ENCODE results near the gene TRAF2.

DNA sequence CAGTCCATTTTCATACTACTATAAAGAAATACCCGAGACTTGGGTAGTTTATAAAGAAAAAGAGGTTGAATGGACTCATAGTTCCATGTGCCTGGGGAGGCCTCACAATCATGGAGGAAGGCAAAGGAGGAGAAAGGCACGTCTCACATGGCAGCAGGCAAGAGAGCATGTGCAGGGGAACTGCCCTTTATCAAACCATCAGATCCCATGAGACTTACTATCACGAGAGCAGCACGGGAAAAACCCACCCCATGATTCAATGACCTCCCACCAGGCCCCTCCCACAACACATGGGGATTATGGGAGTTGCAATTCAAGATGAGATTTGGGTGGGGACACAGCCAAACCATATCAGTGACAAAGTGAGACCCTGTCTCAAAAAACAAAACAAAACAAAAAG is 19.9 kb downstream of the TRAF2 start:
- TF ChIP-seq POLR2A (IDR thresholded peaks at IDR 0.05): no peak
- TF ChIP-seq, protein P1, sequence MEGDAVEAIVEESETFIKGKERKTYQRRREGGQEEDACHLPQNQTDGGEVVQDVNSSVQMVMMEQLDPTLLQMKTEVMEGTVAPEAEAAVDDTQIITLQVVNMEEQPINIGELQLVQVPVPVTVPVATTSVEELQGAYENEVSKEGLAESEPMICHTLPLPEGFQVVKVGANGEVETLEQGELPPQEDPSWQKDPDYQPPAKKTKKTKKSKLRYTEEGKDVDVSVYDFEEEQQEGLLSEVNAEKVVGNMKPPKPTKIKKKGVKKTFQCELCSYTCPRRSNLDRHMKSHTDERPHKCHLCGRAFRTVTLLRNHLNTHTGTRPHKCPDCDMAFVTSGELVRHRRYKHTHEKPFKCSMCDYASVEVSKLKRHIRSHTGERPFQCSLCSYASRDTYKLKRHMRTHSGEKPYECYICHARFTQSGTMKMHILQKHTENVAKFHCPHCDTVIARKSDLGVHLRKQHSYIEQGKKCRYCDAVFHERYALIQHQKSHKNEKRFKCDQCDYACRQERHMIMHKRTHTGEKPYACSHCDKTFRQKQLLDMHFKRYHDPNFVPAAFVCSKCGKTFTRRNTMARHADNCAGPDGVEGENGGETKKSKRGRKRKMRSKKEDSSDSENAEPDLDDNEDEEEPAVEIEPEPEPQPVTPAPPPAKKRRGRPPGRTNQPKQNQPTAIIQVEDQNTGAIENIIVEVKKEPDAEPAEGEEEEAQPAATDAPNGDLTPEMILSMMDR (IDR thresholded peaks at IDR 0.05): no peak

Data from right lobe of liver (tissue), 4 donors.